KG1 (cell line): ENCODE measurements around the gene NEGR1.
A peak's percentile ranks its signal among the peaks of the same experiment; 100 is the strongest.
"Not testable (repeated sequence)": the region's sequence is repeated elsewhere in the genome, so short reads cannot be mapped to it uniquely, and the experiment has no call there.

Source experiments
- DNase-seq: peaks from one replicate; lab custom pipeline; 2025; lab: John Stamatoyannopoulos, UW

The NEGR1 gene

DNA sequence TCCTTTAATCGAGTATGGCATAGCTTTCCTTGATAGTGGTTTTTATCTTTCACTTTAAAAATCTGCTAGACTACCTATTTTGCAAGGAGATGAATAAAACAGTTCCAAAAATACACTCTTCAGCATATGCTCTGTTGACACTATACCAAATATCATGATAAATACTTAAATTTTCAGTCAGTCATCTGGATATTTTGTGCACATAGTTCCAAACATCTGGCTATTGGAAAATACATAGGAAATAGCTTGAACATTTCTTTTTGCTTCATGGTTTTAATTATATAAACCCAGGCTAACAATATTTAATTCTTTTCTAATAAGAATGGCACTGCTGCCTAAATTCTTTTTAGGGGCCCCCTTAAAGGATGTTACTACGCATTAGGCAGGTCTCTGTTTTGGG is 342.1 kb downstream of the NEGR1 start:
- DNase-seq = no peak

DNA sequence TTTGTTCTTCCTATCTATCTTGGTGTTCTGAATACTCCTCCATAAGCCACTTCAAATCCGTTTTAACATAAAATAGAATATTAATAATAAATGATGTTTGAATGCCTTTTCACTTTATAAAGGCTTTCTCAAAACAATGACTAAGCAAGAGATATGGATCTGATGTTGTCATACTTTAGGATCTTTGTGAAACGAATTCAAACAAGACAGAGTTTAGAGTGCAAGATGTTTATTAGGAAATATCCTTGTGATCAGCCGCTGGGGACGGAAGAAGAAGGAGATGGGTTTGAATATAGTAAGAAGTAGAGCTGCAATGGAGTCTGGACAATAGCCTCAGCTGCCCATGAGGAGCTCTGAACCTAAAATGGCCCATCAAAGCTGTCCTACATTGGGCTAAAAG is 351.8 kb downstream of the NEGR1 start:
- DNase-seq = no peak

DNA sequence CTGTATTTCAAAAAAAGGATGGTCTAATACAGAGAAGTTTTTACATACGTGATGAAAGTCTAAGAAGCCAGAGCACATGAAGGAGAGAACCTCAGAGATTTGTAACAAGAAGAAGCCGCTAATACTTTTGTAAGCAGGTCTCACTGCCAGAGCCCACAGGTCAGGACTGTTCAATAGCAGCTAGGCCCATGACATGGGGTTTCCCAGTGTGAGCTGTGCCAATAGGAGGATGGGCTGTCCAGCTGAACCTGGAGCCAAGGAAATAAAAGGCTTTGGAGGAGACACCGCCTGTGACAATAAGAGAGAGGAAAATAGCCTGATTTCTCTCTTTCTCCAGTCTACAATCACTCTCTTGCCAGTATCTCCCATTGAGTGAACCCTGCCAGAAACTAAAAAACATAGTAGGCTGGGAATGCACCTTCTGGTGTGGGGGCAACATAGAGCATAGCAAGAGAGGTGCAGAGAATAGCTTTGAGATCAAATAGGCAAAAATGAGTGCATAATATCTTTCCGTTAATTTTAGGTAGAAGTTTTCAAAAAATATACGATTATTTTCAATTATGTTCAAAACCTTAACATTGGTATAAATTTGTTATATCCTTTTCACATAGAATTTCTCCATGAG is 360.3 kb downstream of the NEGR1 start:
- DNase-seq = no peak

DNA sequence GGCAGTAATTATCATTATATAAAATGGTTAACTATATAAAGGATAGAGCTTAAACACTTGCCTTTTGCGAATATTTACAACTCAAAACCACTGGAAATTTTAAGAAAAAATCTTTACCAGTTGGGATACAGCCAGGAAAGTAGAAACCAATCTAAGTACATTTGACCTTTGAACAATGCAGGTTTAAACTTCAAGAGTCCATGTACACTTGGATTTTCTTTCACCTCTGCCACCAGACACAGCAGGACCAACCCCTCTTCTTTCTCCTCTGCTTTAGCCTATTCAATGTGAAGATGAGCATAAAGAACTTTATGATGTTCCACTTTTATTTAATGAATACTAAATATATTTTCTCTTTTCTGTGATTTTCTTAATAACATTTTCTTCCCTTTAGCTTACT is 361.1 kb downstream of the NEGR1 start:
- DNase-seq = no peak

DNA sequence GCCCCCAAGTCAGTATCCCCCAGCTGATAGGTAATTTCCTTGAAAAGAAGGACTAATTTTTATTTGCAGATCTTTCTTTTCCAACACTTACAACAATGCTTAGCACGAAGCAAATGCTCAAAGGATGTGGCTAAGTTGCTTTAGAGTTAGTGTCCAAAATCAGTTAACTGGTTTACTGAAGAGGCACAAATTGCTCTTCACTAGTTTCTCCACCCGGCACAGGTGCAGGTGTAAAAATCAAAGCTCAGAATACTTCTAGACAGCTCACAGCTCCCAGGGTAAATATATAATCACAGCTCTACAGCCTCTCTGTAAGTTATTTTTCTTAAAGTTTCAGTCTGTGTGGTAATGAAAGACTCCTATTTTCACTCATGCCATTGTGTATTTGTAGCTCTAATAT is 361.8 kb downstream of the NEGR1 start:
- DNase-seq = no peak

DNA sequence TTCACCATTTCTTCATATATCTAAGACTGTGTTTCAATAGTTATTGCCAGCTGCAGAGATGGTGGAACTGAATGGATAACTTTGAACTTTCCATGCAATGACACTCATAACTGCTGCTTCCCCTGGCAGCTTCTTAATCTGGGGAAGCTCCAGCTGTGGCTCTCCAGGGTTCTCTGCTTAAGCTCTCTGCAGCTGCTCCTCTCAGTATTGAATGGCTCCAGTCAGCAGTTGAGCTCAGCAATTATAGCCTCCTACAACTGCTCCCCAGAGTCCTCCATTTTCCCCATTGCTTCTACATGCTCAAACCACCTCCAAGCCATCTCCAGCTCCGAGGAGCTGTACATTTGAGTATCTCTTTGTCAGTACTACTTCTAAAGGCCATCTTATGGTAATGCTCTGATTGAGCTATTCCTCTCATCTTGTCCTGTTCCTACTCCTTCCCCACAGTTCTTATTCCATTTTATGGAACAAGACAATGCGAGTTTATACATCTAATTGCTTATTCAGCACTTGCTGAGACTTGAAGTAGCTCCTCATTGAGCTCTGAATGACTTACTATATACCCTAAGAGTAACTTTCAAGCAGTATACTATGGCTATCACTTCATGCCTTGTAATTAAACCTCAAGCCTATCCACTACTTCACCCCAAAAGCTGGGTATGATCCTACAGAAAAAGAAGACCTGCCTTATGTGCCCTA is 362.4 kb downstream of the NEGR1 start:
- DNase-seq = no peak

DNA sequence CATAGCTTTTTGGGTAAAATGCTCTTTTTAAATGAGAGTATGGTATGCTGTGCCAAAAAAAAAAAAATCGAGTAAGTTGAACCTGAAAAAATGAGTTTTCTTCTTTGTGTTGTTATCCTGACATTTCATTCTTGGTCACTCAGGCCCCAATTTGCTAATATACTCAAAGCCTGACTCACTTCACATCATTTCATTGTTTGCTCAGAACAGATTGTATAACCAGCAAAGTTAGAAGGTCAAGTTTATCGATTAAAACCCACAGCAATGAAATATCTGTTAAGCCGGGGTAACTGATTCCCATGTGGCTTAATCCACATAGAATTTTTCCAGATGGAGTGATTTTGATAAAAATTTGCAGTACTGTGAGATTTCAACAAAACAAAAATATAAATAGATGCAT is 363.7 kb downstream of the NEGR1 start:
- DNase-seq = no peak

DNA sequence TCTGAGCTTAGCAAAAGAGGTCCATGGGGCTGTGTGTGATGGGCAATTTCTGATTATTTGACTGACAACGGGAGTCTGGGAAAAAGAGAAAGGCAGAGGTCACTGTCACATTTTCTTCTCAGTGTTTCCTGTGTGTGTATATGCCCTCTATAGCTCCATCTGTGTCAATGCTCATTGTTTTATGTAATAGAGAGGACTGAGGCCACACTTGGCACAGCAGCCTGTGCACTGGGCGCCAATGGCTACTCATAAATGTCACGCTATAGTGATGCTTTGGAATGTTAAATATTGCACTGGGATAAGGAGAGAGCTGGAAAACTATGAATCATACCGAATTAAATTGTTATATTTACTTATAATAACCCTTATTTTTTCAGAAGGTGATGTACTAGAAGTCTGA is 365.4 kb downstream of the NEGR1 start:
- DNase-seq = no peak

DNA sequence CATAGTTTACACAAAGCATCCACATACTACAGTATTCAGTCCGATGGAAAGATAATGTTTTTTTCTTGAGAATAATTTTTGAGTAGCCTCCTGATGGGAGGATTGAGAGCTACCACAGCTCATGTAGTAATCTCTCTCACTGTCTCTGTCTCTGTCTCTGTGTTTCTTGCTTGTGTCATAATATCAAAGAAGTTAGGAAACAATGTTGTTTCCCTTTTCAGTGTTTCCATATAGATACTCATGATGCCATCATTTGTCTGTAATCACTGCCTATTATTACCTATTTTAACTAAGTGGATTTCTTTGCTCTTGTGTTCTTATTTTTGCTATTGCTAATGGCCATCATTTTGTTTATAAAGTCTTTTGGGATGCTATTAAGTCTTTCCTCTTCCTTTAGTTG is 367.7 kb downstream of the NEGR1 start:
- no peak for DNase-seq

DNA sequence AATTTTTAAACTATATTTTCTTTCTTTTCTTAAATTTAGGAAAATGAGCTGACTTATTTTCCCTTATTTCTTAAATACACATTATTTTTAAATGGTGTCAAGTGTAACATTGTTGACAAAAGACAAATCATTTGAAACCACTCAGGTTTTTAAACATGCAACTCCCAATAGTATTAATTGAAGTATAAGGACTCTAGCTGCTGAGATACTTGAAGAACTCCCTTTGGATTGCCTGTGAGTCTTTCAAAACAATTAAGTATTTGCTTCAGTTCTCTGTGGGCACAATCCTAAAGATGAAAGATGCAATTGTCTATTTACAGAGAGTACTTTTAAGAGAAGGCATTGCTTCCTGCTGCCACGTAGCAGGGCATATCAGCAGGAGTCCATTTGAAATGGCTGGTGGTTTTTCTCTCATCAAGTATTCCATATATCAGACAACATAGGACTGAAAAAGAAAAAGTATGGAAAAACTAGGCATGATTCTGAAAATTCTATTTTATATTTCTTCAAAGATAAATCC is 373.4 kb downstream of the NEGR1 start:
- DNase-seq = no peak

DNA sequence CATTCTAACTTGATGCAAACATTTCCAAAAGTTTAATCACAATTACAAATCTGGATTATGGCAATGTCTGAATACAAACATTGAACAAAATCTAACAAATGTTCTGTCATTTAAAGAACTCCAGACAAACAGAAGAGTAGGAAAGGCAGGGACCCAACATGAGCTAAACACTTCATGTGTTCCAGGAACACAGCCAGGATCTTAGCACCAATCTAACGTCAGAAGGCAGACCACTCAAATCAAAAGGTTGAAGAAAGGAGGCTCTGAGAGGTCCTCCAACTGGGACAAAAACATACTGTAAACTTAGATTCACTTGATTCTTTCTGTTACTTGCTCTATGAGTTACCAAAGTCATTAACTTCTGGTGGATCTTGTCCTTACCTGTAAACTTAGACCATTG is 374.0 kb downstream of the NEGR1 start:
- no peak for DNase-seq

DNA sequence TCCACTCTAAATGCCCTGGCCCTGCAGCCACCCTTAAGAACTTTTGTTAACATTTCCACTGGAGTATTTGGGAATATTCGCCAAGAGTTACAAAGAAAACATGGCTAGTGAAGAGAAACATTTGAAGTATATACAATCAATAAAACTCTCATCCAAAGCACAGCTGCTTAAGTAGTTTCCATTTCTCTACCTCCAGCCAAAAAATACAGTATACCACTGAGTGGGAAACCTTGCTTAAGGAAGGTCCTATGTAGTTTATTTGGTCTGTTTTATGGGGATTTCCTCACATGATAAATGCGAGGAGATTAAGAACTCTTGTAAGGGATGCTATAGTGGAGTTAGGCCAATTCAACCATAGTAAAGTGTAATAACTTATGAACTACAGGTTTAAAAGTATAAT is 382.5 kb downstream of the NEGR1 start:
- DNase-seq = no peak

DNA sequence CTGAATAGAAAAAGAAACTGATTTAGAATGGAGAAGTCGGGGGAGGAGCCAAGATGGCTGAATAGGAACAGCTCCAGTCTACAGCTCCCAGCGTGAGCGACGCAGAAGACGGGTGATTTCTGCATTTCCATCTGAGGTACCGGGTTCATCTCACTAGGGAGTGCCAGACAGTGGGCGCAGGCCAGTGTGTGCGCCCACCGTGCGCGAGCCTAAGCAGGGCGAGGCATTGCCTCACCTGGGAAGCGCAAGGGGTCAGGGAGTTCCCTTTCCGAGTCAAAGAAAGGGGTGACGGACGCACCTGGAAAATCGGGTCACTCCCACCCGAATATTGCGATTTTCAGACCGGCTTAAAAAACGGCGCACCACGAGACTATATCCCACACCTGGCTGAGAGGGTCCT is 394.2 kb downstream of the NEGR1 start:
- not testable (repeated sequence) for DNase-seq

DNA sequence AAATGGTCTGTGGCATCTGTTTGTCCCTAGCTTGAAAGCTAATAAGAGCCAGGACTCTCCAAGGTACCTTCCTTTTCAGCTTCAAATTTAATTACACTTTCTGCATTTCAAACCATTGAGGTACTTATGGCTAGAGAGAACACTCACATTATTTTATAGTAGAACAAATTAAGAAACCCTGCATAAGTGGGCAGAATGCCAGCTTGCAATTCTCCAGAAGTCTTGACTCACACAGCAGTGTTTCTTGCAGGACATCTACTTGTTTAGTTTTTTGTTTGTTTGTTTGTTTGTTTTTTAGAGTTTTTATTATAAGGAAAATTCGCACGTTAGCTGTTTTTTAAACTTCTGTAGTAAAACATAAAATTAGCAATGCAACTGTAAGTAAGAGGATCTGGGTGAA is 397.2 kb downstream of the NEGR1 start:
- DNase-seq = no peak

DNA sequence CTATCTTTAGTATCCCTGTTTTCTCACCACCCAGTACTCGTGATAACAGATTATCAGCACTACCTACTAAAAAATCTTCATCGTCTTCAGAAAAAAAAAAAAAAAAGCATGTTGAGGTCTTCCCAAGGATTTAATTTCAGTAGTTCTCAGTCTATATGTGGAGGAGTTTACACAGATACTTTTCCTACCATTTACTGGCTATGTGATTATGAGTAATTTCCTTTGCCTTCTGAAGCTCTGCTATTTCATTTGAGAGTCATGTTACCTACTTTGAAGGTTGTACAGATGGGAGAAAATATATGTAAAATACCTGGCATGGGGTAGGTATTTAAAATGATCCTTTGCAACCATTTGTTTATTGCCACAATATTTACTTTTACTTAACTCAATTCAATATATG is 399.7 kb downstream of the NEGR1 start:
- no peak for DNase-seq

DNA sequence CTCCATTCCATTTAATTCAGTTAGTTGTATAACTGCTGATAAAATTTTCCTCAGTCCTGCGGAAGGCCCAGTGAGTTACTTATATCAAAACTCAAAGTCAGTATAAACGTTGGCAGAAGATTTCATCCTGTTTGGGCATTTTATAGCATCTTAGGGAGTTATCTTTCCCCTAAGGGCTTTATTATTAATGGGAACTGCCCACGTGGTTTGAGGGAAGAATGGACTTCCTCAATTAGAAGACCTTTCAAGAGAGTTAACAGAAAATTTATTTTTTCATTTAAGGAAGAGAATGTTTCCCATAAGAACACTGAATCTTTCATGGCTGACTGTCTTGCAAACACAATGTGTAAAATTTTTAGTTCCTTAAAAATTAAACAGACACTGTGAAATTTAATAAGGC is 400.1 kb downstream of the NEGR1 start:
- no peak for DNase-seq

DNA sequence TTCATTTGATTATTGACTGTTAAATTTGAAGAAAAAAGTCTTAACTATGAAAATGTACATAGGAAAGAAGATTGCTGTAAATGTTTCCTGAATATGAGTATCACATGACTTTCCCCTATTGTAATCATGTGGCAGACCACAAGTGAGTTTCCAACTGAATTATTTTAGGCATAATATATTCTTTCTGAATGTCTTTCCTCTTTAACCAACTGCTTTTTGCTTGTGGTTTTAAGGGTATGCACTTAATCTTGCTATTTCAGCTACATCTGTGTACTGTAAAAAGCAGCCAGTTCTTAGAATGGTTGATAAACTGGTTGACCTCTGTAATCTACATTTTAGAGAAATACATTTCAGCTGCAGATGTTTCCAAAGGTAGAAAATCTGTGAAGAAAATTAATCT is 400.7 kb downstream of the NEGR1 start:
- DNase-seq = peak; percentile 64

DNA sequence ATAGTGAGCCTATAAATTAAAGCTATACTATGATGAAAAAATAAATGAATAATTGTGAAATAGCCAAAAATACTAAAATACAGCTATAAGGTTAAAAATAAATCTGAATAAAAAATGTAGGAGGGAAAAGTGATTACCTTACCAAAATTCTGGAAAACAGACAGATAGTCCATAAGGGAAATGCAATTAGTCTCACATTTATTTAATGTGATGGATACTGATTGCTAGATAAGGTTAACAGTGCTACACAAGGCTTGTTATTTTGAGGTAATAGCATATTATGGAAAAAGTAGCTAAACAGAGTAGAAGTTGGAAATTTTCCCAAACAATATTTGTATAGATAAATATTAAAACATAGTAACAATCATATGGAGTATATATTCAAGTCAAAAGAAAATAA is 413.0 kb downstream of the NEGR1 start:
- DNase-seq = no peak

DNA sequence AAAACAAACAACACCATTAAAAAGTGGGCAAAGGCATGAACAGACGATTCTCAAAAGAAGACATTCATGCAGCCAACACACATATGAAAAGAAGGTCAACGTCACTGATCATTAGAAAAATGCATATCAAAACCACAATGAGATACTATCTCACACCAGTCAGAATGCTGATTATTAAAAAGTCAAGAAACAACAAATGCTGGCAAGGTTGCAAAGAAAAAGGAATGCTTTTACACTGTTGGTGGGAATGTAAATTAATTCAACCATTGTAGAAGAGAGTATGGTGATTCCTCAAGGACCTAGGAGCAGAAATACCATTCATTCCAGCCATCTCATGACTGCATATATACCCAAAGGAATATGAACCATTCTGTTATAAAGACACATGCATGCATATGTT is 419.6 kb downstream of the NEGR1 start:
- DNase-seq = no peak

DNA sequence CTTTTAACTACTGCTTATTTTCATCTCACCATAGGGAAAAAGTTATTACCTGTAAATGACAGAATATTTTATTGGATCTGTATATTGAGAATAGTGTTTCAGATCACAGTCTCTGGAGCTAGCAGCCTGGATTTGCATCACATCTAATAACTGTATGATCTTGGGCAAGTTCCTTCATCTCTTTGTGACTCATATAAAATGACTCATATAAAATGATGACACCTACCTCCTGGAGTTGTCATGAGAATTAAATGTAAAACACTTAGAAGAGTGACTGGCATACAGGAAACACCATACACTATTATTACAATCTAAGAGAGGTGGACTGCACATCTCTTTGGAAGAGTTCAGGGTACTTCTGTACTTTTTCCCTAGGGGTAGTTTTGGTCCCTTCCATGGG is 421.3 kb downstream of the NEGR1 start:
- no peak for DNase-seq

DNA sequence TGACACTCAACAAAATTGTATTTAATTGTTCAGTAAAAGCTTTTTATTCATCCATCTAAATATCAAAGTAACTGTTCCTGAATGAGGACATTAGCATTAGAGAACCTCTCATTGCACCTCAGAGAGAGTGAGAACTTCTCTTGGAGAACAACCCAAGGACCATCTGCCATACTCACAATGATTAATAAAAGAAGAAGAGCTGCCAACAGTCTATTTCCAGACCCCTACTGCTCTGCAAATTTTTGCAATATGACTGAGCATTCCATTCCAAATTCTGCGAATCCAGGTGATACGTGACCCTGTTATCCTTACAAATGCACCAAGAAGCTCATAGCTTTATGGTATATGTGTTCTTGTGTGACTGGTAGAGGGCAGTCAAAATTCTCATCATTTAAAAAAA is 422.5 kb downstream of the NEGR1 start:
- no peak for DNase-seq

DNA sequence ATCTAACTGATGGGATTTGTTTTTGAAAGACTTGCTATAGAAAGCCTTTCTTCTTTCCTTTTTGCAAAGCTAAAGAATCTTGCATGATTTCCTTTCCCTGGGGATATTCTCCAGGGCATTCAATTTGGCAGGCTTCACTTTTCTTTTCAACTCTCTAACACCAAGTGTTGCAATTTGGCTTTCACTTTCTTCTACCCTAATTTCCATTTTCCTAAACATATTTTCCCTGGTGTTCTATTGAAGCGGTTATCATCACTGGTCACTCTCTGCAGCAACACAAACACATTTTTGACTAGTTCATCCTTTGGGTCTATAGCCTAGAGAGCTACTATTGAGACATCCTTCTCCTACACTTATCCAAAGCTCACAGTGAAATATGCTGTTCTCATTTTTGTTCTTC is 424.5 kb downstream of the NEGR1 start:
- DNase-seq = no peak

DNA sequence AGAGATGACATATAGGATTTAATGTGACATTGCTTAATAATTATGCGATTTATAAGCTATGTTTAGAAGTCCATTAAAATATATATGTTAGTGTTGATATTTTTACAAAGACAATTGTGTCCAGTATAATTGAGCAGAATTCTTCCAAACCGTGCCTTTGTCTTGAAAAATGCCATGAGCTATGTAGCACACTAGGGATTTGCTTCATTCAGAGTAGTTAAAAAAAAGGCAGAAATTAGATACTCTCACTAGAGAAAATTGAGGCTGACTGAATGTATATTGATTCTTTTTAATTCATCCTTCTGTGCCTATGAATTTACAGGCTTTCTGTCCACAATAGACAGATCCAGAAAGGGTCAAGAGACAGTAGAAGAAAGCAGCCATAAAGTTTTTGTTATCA is 429.0 kb downstream of the NEGR1 start:
- no peak for DNase-seq

DNA sequence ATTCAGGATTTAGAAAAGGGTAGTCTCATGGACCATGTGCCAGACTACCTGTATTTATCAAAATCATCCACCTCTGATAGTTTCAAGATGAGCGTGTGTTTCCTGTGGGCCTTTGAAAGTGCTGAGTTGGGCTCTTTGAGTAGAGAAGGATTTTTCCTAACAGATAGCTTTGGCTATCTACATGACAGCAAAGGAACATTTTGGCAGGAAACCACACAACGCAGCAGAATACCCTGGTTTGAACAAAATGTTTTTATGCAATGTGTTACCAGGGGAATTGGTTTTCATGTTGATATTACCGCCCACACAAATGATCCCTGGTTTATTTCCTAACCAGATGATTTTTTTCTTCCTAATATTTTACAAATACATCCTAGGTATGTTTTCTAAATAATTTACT is 431.4 kb downstream of the NEGR1 start:
- no peak for DNase-seq
